MM.1S (cell line): Measurements from ENCODE around the gene EXOSC7.

Experiments
- DNase-seq: peaks from one replicate; pipeline ENCODE4 v3.0.0-alpha.2; 2015
- H2AFZ ChIP-seq: fragments of 300-600 bp; sonication (generic); 2 replicates; pipeline ENCODE4 v1.6.0; 2016; ENCODE audit warnings: antibody characterized with exemption, low read length
- H3F3A ChIP-seq: fragments of 300-600 bp; sonication (generic); 2 replicates; pipeline ENCODE4 v1.6.1; 2016; ENCODE audit warnings: mild to moderate bottlenecking, antibody characterized with exemption, low read length, moderate library complexity, mixed read lengths; ENCODE audit not compliant: insufficient read depth
- H3K27ac ChIP-seq: fragments of 300-600 bp; sonication (generic); 2 replicates; pipeline ENCODE4 v1.5.1; 2016; ENCODE audit warnings: mild to moderate bottlenecking, low read length
- H3K27me3 ChIP-seq: fragments of 300-600 bp; sonication (generic); replicated peaks from 2 replicates; pipeline ENCODE4 v1.6.0; 2016; ENCODE audit warnings: low read length; ENCODE audit not compliant: insufficient read depth
- H3K36me3 ChIP-seq: fragments of 300-600 bp; sonication (generic); replicated peaks from 2 replicates; pipeline ENCODE4 v1.6.1; 2016; ENCODE audit warnings: mild to moderate bottlenecking, low read length, mixed read lengths; ENCODE audit not compliant: insufficient read depth
- H3K4me1 ChIP-seq: fragments of 300-600 bp; sonication (generic); 2 replicates; pipeline ENCODE4 v1.6.1; 2016; ENCODE audit warnings: low read length, mixed read lengths
- H3K4me2 ChIP-seq: fragments of 300-600 bp; sonication (generic); 2 replicates; pipeline ENCODE4 v1.6.0; 2016; ENCODE audit warnings: low read depth, low read length
- H3K4me3 ChIP-seq: fragments of 300-600 bp; sonication (generic); 2 replicates; pipeline ENCODE4 v1.5.1; 2016; ENCODE audit warnings: low read length, mixed read lengths
- H3K79me2 ChIP-seq: fragments of 300-600 bp; sonication (generic); 2 replicates; pipeline ENCODE4 v1.6.1; 2016; ENCODE audit warnings: mixed run types, low read length, mixed read lengths
- H3K9ac ChIP-seq: fragments of 300-600 bp; sonication (generic); 2 replicates; pipeline ENCODE4 v1.6.1; 2016; ENCODE audit warnings: low read length, mixed read lengths
- H3K9me2 ChIP-seq: fragments of 300-600 bp; sonication (generic); replicated peaks from 2 replicates; pipeline ENCODE4 v1.6.1; 2016; ENCODE audit warnings: mild to moderate bottlenecking, low read length, mixed read lengths; ENCODE audit not compliant: insufficient read depth
- H3K9me3 ChIP-seq: fragments of 300-600 bp; sonication (generic); replicated peaks from 2 replicates; pipeline ENCODE4 v1.6.1; 2016; ENCODE audit warnings: mild to moderate bottlenecking, low read length, mixed read lengths; ENCODE audit not compliant: insufficient read depth
- H4K20me1 ChIP-seq: fragments of 300-600 bp; sonication (generic); 2 replicates; pipeline ENCODE4 v1.6.1; 2016; ENCODE audit warnings: mild to moderate bottlenecking, low read length, moderate library complexity, mixed read lengths; ENCODE audit not compliant: insufficient read depth
- EZH2 ChIP-seq: fragments of 300-600 bp; sonication (generic); optimal IDR thresholded peaks from 2 replicates; pipeline ENCODE3; 2017; ENCODE audit warnings: low read depth, mild to moderate bottlenecking, antibody characterized with exemption, low read length, mixed read lengths
- EZH2phosphoT487 ChIP-seq: fragments of 300-600 bp; sonication (generic); IDR thresholded peaks from 2 replicates; pipeline ENCODE4 v1.6.1; 2018; ENCODE audit warnings: antibody characterized with exemption, low read length
- TF ChIP-seq, protein P1 (sequence below): fragments of 300-600 bp; sonication (generic); IDR thresholded peaks from 2 replicates; pipeline ENCODE4 v1.5.1; 2016; ENCODE audit warnings: antibody characterized with exemption, low read length, mixed read lengths

The EXOSC7 gene

DNA sequence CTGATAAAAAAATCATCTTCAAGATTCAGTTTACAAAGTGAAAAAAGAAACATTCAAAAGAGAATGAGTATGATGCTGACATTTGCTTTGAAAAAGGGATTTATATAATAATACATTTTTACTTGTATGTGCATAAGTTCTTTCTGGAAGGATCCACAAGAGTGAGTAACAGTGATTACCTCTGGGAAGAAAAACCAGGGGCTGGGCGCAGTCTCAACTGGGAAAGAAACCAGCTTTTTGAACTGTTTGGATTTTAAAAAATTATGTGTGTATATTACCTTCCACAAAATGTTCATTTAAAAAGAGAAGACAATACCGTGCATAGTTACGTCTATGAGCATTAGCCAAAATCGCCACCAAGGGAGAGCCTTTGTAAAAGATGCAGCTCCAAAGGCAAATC, 51.4 kb downstream of the EXOSC7 start:
- H3K4me2 ChIP-seq = no peak overlapping the region
- H3K4me1 ChIP-seq = no peaks in the 10 kb centered on the region
- TF ChIP-seq, protein P1, sequence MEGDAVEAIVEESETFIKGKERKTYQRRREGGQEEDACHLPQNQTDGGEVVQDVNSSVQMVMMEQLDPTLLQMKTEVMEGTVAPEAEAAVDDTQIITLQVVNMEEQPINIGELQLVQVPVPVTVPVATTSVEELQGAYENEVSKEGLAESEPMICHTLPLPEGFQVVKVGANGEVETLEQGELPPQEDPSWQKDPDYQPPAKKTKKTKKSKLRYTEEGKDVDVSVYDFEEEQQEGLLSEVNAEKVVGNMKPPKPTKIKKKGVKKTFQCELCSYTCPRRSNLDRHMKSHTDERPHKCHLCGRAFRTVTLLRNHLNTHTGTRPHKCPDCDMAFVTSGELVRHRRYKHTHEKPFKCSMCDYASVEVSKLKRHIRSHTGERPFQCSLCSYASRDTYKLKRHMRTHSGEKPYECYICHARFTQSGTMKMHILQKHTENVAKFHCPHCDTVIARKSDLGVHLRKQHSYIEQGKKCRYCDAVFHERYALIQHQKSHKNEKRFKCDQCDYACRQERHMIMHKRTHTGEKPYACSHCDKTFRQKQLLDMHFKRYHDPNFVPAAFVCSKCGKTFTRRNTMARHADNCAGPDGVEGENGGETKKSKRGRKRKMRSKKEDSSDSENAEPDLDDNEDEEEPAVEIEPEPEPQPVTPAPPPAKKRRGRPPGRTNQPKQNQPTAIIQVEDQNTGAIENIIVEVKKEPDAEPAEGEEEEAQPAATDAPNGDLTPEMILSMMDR = no peak
- no peak for TF ChIP-seq EZH2phosphoT487
- no peak for TF ChIP-seq EZH2
- no peak overlapping the region for H3K9ac ChIP-seq
- H3K9me2 ChIP-seq = no peaks in the 10 kb centered on the region
- H4K20me1 ChIP-seq = no peaks in the 10 kb centered on the region
- no peaks in the 10 kb centered on the region for H3K36me3 ChIP-seq
- H3K9me3 ChIP-seq = no peaks in the 10 kb centered on the region
- H3K4me3 ChIP-seq = no peak overlapping the region
- H3K27ac ChIP-seq = no peak overlapping the region
- H3K27me3 ChIP-seq = no peaks in the 10 kb centered on the region
- DNase-seq = no peak
- H3F3A ChIP-seq = no peaks in the 10 kb centered on the region
- H3K79me2 ChIP-seq = no peaks in the 10 kb centered on the region
- no peak overlapping the region for H2AFZ ChIP-seq

DNA sequence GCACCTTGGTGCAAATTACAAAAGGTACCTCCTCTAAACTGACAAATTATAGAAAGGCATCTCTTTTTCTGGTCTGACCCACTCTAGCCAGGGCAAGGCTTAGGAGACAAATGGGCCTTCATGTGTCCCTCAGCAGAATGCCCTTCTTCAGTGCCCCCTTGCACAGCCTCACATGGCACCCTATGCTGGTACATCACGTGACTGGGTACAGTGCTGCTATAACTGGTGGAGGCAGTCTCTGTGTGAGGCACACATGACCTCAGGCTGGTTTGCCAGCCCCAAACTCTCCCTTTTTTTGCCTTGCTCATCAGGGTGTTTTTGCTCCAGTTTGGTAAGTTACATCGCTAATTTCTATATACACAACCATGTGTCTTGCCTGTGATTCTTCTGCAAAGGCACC, 53.2 kb downstream of the EXOSC7 start:
- Histone ChIP-seq H3K9me3 (no peaks in the 10 kb centered on the region), H2AFZ (no peak overlapping the region), H4K20me1 (no peaks in the 10 kb centered on the region), H3K36me3 (no peaks in the 10 kb centered on the region), H3K27ac (no peak overlapping the region), H3K27me3 (no peaks in the 10 kb centered on the region), H3K4me2 (no peak overlapping the region), H3K4me3 (no peak overlapping the region), H3K9ac (no peak overlapping the region), H3K9me2 (no peaks in the 10 kb centered on the region), H3K79me2 (no peaks in the 10 kb centered on the region), H3K4me1 (peaks cover 8% of the 10 kb centered on the region), H3F3A (peaks cover under 1% of the 10 kb centered on the region; the same call in 1 of the 2 replicates)
- DNase-seq = no peak
- TF ChIP-seq EZH2 (no peak), EZH2phosphoT487 (no peak)
- TF ChIP-seq, protein P1 = no peak

DNA sequence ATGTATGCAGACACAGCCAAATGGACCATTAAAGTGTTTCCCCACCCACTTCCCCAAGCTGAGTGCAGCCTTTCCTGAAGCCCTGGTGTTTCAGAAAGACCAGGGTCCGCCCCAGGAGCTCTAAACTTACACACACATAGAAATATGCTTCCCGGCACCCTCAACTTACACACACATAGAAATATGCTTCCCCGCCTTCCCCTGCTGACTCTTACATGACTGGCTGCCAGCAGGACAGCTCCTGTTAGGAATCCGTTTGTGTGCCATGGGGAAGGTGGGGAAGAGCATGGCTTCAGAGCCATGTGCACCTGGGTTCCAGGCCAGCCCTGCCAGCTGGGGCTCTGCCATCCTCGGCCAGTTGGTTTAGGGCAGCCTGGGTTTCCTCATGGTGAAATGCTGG, 53.6 kb downstream of the EXOSC7 start:
- H3K4me1 ChIP-seq = peaks cover 13% of the 10 kb centered on the region
- no peaks in the 10 kb centered on the region for H3K36me3 ChIP-seq
- H3K4me2 ChIP-seq = no peak overlapping the region
- H3K27ac ChIP-seq = no peak overlapping the region
- H3K9me2 ChIP-seq = no peaks in the 10 kb centered on the region
- H3K9me3 ChIP-seq = no peaks in the 10 kb centered on the region
- no peak for DNase-seq
- H3K4me3 ChIP-seq = no peak overlapping the region
- H3K79me2 ChIP-seq = no peaks in the 10 kb centered on the region
- no peak for TF ChIP-seq EZH2
- no peak overlapping the region for H2AFZ ChIP-seq
- no peak overlapping the region for H3K9ac ChIP-seq
- peaks cover 5% of the 10 kb centered on the region for H3F3A ChIP-seq
- H3K27me3 ChIP-seq = no peaks in the 10 kb centered on the region
- H4K20me1 ChIP-seq = no peaks in the 10 kb centered on the region

DNA sequence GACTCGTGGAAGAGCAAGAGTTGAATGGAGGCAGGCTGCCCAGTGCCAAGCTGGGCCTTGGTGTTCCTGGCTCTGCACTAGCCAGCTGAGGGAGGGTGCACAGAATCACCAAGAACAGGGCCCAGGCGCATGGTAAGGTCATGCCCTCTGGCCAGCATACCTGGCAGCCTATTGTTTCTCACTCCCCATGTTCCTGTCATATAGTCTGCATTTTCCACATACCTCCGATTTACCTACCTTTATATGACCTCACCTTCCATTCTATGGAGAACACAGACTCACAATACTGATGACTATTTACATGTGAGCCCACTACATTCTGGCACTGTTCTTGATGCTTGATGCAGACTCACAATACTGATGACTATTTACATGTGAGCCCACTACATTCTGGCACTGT, 55.5 kb downstream of the EXOSC7 start:
- Histone ChIP-seq H3K4me1 (peaks cover 24% of the 10 kb centered on the region), H4K20me1 (no peaks in the 10 kb centered on the region), H3K36me3 (no peaks in the 10 kb centered on the region), H2AFZ (no peak overlapping the region), H3K9me2 (no peaks in the 10 kb centered on the region), H3F3A (peaks cover 13% of the 10 kb centered on the region), H3K9me3 (no peaks in the 10 kb centered on the region), H3K79me2 (no peaks in the 10 kb centered on the region), H3K27me3 (no peaks in the 10 kb centered on the region), H3K4me2 (no peak overlapping the region), H3K9ac (no peak overlapping the region), H3K4me3 (no peak overlapping the region), H3K27ac (no peak overlapping the region)
- no peak for DNase-seq
- TF ChIP-seq EZH2 (no peak), EZH2phosphoT487 (no peak)
- TF ChIP-seq, protein P1 = no peak
